ENCODE data around the gene PLEKHM3.

PLEKHM3 gene, protein sequence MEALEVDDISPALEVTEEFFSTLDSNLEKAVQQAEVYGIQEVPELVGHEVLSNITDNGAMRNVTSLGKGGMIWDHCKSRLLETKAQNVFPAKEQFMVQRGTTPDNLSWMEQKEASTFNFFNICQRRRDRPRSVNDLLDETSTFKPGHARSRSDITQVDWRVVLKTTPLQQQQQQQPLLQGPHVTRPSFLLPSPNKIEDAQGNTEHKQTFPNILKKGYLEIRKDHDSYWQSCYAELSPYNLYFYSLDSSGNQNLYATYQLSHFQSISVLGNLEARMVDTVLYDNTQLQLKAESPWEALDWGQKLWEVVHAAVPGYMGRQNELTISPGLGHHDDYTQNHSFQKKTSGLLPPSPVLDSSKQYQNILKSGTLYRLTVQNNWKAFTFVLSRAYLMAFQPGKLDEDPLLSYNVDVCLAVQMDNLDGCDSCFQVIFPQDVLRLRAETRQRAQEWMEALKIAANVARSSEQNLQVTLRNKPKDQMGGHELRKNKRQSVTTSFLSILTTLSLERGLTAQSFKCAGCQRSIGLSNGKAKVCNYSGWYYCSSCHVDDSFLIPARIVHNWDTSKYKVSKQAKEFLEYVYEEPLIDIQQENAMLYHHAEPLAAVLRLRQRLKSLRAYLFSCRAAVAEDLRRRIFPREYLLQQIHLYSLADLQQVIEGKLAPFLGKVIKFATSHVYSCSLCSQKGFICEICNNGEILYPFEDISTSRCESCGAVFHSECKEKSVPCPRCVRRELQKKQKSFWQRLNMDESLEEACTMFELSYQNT

DNA sequence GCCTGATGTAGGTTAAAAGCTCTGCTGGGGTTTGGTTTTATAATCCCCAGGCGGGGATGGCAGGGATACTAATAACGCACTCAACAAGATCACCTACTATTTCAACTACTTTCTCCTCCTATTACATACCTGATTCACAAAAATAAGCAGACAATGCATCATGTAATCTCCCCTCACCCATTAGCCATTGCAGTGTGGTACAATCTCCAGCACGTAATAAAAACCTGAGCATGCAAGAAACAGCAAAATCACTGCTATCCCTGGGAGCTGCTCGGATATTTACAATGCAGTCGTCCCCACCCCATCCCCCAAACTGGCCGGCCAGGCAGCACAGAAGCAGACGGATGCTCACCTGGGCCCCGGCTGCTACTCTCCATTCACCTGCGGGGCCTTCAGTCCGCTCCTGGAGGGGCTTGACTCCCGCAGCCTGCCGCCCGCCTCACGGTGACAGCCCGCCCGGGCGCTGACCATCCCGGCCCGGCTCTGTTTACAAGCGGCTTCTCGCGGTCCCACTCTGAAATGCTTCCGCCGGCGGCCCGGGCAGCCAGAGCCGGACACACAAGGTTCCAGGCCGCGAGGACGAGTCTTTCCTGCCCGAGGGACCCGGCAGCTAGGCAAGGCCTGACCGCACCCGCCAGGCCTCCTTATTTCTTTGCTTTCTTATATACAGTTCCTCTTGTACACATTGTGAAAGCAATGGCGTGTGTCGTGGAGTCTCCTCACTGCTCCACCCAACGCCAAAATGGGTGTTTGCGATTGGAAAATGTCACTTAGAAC lies at the start of gene PLEKHM3:
Gene PLEKHM3, minus strand, starts transcription at position 491 of the 777 bp plus-strand sequence. CDS start 23,888 bp downstream, outside the sequence.
- DNase-seq (ENCODE audit: low read depth in 2 of 2) = peak; percentile 53 to 57

- DNase-seq (ENCODE audit: low read depth in 2 of 2) = no peak
These were observed 49.5 kb upstream of the PLEKHM3 start for GRCh38 chr2:208074610-208075356.

DNA sequence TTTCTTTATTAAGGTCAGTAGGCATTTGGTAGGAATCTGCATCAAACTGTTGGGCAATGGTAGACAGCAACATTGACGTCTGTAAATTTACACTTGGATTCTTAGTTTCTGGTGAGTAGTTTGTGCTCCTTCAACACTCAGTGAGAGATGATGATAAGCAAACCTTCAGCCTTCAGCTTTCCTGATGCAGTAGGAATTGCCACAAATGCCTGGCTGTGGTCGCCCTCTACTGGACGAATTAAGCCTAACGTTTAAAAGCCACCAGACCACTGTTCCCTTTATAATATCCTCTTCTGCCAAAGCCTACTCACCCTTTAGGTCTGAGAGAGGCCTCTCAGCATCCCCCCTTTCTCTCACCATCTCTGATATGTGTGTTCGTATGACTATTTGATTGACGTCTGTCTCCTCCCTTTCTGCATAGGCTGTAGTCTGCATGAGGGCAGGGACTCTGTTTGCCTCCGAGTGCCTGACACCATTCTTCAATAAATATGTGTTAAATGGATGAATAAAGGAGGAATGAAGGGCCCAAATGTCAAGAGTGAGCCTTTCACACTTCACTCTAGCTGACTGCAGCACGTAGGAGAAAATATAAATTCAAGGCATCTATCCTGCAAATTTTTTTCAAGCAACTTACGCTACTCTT lies 47.0 kb upstream of the PLEKHM3 start:
- DNase-seq (ENCODE audit: low read depth in 2 of 2) = peak in 1 of 2 donors; percentile 38

GRCh38 chr2:208069186-208069585 lies 43.9 kb upstream of the PLEKHM3 start:
- no peak for DNase-seq (ENCODE audit: low read depth in 2 of 2)

- no peak for DNase-seq (ENCODE audit: low read depth in 2 of 2)
These were observed 40.7 kb upstream of the PLEKHM3 start for GRCh38 chr2:208066016-208066415.

GRCh38 chr2:208065476-208065875 lies 40.1 kb upstream of the PLEKHM3 start:
- DNase-seq (ENCODE audit: low read depth in 2 of 2) = no peak

DNA sequence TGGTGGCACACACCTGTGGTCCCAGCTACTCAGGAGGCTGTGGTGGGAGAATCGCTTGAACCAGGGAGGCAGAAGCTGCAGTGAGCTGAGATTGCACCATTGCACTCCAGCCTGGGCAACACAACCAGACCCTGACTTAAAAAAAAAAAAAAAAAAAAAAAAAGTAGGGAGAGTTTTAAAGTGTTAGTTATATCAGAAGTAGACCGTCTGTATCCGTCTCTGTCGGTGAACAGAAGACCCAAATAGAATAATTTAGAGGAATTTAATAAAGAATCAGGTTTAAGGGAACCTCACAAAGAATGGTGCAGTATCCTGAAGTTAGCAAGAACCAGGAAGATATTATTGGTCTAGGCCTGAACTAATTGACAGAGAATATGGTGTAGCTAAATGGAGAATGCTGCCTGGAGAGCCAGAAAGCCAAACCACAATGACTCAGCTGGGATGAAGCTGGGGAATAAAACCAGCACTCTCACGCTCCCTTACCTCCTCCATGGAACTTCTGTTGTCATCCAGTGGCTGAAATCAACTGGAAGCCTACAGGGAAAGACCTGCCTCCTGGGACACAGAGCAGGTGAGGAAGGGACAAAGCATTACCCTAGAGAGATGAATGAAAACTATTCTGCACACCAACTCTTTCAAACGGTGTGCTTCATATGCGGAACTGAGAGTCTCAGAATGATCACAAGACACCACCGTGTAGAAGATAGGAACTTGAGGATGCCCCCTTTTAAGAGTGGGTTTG lies 39.1 kb upstream of the PLEKHM3 start:
- no peak for DNase-seq (ENCODE audit: low read depth in 2 of 2)

- DNase-seq (ENCODE audit: low read depth in 2 of 2) = no peak
These were observed 37.6 kb upstream of the PLEKHM3 start for GRCh38 chr2:208062961-208063360.

GRCh38 chr2:208062113-208062512 lies 36.8 kb upstream of the PLEKHM3 start:
- no peak for DNase-seq (ENCODE audit: low read depth in 2 of 2)

DNA sequence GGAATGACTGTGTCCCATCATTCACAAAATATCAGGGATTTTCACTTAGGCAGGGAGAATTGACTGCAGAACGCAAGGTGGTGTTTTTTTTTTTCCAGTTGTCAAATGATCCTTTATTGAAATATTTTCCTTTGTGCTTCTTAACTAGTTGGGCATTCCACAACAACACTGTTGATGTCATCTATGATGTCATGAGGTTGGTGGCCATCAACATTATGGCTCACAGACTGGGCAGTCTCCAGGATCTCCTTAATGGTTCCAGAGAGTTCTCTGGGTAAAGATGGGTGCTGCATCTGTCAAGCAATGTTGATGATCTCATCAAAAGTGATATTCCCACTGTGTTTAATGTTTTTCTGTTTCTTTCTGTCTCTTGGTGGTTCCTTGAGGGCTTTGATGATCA lies 31.8 kb upstream of the PLEKHM3 start:
- no peak for DNase-seq (ENCODE audit: low read depth in 2 of 2)

GRCh38 chr2:208049441-208049840 lies 24.1 kb upstream of the PLEKHM3 start:
- DNase-seq (ENCODE audit: low read depth in 2 of 2) = no peak

- DNase-seq (ENCODE audit: low read depth in 2 of 2) = no peak
These were observed 23.7 kb upstream of the PLEKHM3 start for GRCh38 chr2:208049006-208049405.

DNA sequence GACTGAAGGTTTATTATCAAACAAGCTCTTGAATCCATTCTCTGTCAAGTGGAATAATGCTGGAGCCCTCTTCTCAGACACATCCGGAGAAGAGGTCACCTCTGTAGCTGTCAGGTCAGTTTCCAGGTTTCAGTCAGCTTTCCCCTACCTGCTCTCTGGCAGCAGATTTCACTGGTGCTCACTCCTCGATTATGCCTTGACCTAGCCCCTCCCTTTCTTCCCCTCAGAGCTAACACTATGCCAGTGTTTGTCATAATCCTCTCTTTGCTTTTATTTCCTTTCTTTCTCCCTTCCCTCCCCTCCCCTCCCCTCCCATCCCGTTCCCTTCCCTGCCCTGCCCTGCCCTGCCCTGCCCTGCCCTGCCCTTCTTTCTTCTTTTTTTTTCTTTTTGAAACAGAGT lies 22.5 kb upstream of the PLEKHM3 start:
- DNase-seq (ENCODE audit: low read depth in 2 of 2) = no peak

GRCh38 chr2:208046686-208047085 lies 21.4 kb upstream of the PLEKHM3 start:
- no peak for DNase-seq (ENCODE audit: low read depth in 2 of 2)

DNA sequence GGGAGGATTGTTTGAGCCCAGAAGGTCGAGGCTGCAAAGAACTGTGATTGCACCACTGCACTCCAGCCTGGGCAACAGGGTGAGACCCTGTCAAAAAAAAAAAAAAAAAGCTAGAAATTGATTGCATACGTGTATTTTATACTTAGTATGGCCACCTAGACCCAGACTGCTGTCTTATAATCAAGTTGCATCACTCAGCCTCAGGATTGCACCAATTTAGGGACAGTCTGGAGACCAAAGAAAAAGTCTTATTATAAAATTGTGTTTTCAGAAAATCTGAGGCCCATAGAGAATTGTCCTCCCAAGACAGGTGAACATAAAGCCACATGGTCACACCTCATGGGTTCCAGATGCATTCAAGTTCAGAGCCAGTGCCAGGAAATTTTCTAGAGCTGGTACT lies 17.1 kb upstream of the PLEKHM3 start:
- no peak for DNase-seq (ENCODE audit: low read depth in 2 of 2)

DNA sequence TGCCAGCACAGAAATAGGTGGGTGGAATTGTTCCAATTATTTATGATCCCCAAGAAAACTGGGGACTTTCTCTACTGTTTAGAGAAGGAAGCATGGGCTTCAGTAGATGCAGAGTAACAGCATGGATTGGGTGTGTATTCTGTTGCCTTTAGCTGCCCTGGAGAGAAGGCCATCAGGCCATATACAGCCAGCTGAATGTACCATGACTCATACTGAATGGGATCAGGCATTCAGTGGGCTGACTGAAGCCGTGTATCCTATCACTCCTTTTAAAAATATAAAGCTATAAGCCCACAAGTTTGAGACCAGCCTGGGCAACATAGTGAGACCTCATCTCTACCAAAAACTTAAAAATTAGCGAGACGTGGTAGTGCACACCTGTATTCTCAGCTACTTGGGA lies 16.7 kb upstream of the PLEKHM3 start:
- no peak for DNase-seq (ENCODE audit: low read depth in 2 of 2)

DNA sequence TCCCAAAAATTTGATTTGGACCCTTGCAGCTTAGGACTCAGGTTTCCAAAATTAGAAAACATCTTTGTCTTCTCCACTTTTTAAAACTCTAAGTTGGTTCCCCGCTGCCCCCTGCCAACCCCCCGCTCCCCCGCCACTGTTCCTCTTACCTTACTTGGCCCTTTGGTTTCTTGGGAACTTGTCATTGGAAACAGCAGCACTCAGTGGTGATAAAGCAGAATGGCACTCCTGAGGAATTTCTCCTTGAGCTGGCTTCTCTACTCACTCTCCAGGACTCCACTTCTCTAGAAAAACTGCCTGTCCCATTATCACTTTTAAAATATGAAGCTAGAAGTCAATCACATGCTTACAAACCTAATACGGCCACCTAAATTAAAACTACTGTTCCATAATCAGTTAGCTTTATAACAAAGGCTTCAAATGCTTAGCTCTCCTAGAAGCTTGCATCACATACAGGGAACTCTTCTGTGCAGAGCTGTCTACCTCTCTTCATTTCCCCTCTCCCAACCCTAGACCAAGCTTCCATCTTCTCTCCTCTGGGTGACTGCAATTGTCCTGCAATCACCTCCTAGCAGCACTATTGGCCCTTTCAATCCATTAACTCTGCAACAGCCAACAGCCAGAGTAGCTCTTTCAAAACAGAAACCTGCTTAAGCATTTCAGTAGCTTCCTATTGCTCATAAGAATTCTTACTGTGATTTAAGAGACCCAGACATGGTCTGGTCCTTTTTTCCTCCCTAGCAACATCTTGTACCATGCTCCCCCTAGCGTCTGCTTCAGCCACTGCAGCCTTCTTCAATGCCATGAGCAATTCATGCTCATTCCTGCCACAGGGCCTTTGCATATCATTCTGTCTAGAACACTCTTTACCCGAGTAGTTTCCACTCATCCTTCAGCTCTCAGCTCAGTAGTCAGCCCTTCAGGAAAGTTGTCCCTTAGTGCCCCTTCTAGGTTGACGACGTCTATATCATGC lies 15.2 kb upstream of the PLEKHM3 start:
- peak in 1 of 2 donors; percentile 34 for DNase-seq (ENCODE audit: low read depth in 2 of 2)

GRCh38 chr2:208039376-208040110 lies 14.2 kb upstream of the PLEKHM3 start:
- DNase-seq (ENCODE audit: low read depth in 2 of 2) = no peak
